ENCODE results near the gene SAXO2. TPM values are rescaled to one million over a fixed set of nuclear protein-coding genes. Genes with fewer than 3 reads are reported as not detected.
"Not testable (repeated sequence)": the region's sequence is repeated elsewhere in the genome, so short reads cannot be mapped to it uniquely, and the experiment has no call there.

SAXO2 gene
- total RNA-seq: 1.8 TPM

- peak; percentile 95 for DNase-seq
Measured at GRCh38 chr15:82262422-82263026, at the start of gene SAXO2, which contains the start of gene EFL1. TSS of gene SAXO2 (plus strand) at chr15:82262818. CDS start at chr15:82262880, 62 bp downstream. TSS of gene EFL1 (minus strand) at chr15:82262734. CDS start at chr15:82261778, 956 bp downstream.

GRCh38 chr15:82216092-82216491 lies 46.5 kb upstream of the SAXO2 start:
- not testable (repeated sequence) for DNase-seq

- peak; percentile 40 for DNase-seq
Measured at GRCh38 chr15:82221535-82221934, 41.1 kb upstream of the SAXO2 start.

GRCh38 chr15:82228750-82229149 lies 33.9 kb upstream of the SAXO2 start:
- DNase-seq: no peak

GRCh38 chr15:82231233-82231632 lies 31.4 kb upstream of the SAXO2 start:
- no peak for DNase-seq

GRCh38 chr15:82231842-82232241 lies 30.8 kb upstream of the SAXO2 start:
- DNase-seq: no peak

GRCh38 chr15:82237944-82238534 lies 24.6 kb upstream of the SAXO2 start:
- DNase-seq: not testable (repeated sequence)

- DNase-seq: no peak
Measured at GRCh38 chr15:82239685-82240391, 22.8 kb upstream of the SAXO2 start.

- not testable (repeated sequence) for DNase-seq
Measured at GRCh38 chr15:82241836-82242499, 20.6 kb upstream of the SAXO2 start.

GRCh38 chr15:82243644-82244043 lies 19.0 kb upstream of the SAXO2 start:
- DNase-seq: not testable (repeated sequence)

- DNase-seq: not testable (repeated sequence)
Measured at GRCh38 chr15:82245956-82246355, 16.7 kb upstream of the SAXO2 start.

- DNase-seq: not testable (repeated sequence)
Measured at GRCh38 chr15:82248261-82248660, 14.4 kb upstream of the SAXO2 start.

GRCh38 chr15:82261566-82262421 lies 824 bp upstream of the SAXO2 start:
- DNase-seq: peak; percentile 6

GRCh38 chr15:82263350-82263749 lies 732 bp downstream of the SAXO2 start:
- peak; percentile 30 for DNase-seq

- DNase-seq: not testable (repeated sequence)
Measured at GRCh38 chr15:82267137-82267536, 4.5 kb downstream of the SAXO2 start.

- DNase-seq: peak; percentile 24
Measured at GRCh38 chr15:82268454-82268853, 5.8 kb downstream of the SAXO2 start.

GRCh38 chr15:82272154-82272553 lies 9.5 kb downstream of the SAXO2 start:
- no peak for DNase-seq

GRCh38 chr15:82275410-82275809 lies 12.8 kb downstream of the SAXO2 start:
- no peak for DNase-seq

GRCh38 chr15:82281276-82281675 lies 18.7 kb downstream of the SAXO2 start:
- DNase-seq: not testable (repeated sequence)

- not testable (repeated sequence) for DNase-seq
Measured at GRCh38 chr15:82282386-82282785, 19.8 kb downstream of the SAXO2 start.

- not testable (repeated sequence) for DNase-seq
Measured at GRCh38 chr15:82284381-82284780, 21.8 kb downstream of the SAXO2 start.

- not testable (repeated sequence) for DNase-seq
Measured at GRCh38 chr15:82286475-82286874, 23.9 kb downstream of the SAXO2 start.

All from tongue (tissue), 2 donors.